Tibial artery (tissue), 4 donors: ENCODE data around the gene CORO1A.

Source experiments
- DNase-seq, 2 donors: peaks; one replicate each; pipeline ENCODE4 v3.0.0-alpha.2; 2019
- H3K27ac ChIP-seq, 2 donors: fragments of 200-600 bp; sonication (generic) in 1 of 2; 1 replicate in 1 of 2; 2 replicates in 1 of 2; pipeline ENCODE4 v1.5.1; 2018 to 2019; ENCODE audit warnings: mild to moderate bottlenecking in 1 of 2
- H3K27me3 ChIP-seq, 2 donors: fragments of 200-600 bp; sonication (generic) in 1 of 2; one replicate each; pipeline versions ENCODE4 v1.5.1 to v1.6.0; 2016 to 2019
- H3K36me3 ChIP-seq, 3 donors: fragments of 200-600 bp; sonication (generic) in 2 of 3; one replicate each; pipeline ENCODE4 v1.5.1; 2016 to 2019; ENCODE audit warnings: mild to moderate bottlenecking in 2 of 3
- H3K4me1 ChIP-seq, 4 donors: fragments of 200-600 bp; sonication (generic) in 2 of 4; 1 replicate in 3 of 4; 2 replicates in 1 of 4; pipeline ENCODE4 v1.5.1; 2016 to 2019
- H3K4me3 ChIP-seq, 2 donors: fragments of 200-600 bp; sonication (generic) in 1 of 2; 1 replicate in 1 of 2; 2 replicates in 1 of 2; pipeline ENCODE4 v1.5.1; 2018 to 2019; ENCODE audit warnings: mild to moderate bottlenecking in 2 of 2
- H3K9me3 ChIP-seq, 3 donors: fragments of 200-600 bp; sonication (generic) in 1 of 3; one replicate each; pipeline ENCODE4 v1.5.1; 2016 to 2019
- CTCF ChIP-seq, 2 experiments: fragments of 200-600 bp in 1 of 2; fragments of 450-650 bp in 1 of 2; IDR thresholded peaks; one replicate each; pipeline ENCODE4 v1.5.1; 2017 to 2019; ENCODE audit warnings: antibody characterized with exemption in 2 of 2, mild to moderate bottlenecking in 1 of 2, moderate library complexity in 1 of 2
- intact Hi-C: fragments of 100-400 bp; cut with DNase I; formaldehyde crosslinking; loops from one replicate; pipeline ENCODE4 v1.15.0; 2023; ENCODE audit warnings: low total_unique reads

Gene CORO1A

DNA sequence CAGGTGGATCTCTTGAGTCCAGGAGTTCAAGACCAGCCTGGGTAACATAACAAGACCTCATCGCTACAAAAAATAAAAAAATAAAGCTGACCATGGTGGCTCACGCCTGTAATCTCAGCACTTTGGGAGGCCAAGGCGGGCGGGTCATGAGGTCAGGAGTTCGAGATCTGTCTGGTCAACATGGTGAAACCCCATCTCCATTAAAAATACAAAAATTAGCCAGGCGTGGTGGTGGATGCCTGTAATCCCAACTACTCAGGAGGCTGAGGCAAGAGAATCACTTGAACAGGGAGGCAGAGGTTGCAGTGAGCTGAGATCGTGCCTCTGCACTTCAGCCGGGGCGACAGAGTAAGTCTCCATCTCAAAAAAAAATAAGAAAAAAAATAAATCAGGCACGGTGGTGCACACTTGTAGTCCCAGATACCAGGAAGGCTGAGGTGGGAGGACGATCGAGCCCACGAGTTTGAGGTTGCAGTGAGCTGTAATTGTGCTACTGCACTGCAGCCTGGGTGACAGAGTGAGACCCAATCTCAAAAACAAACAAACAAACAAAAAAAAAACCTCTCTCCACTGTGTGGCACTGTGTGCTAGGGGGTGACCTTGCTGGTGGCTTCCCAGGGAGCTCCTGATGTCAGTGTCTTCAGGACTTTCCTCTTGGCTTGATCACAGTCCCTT lies 40.6 kb upstream of the CORO1A start:
- Histone ChIP-seq H3K27ac (no peak overlapping the region), H3K4me1 (no peaks in the 10 kb centered on the region), H3K36me3 (no peaks in the 10 kb centered on the region), H3K9me3 (no peaks in the 10 kb centered on the region), H3K27me3 (peaks cover 0 to 2% of the 10 kb centered on the region in 2 donors), H3K4me3 (no peak overlapping the region)
- DNase-seq = no peak
- TF ChIP-seq CTCF (IDR thresholded peaks at IDR 0.05) = no peak
- intact Hi-C loops = no loop called here

- no peak overlapping the region for H3K27ac ChIP-seq
- no peaks in the 10 kb centered on the region for H3K4me1 ChIP-seq
- no peak overlapping the region for H3K4me3 ChIP-seq
- no peak for TF ChIP-seq CTCF (IDR thresholded peaks at IDR 0.05)
- H3K36me3 ChIP-seq = no peaks in the 10 kb centered on the region
- no peak for DNase-seq
- no peaks in the 10 kb centered on the region for H3K9me3 ChIP-seq
- intact Hi-C loops = no loop called here
- peaks cover 0 to 2% of the 10 kb centered on the region in 2 donors for H3K27me3 ChIP-seq
These were observed 40.1 kb upstream of the CORO1A start for GRCh38 chr16:30143347-30143702.

GRCh38 chr16:30144017-30144416 lies 39.4 kb upstream of the CORO1A start:
- intact Hi-C loops = no loop called here
- H3K4me3 ChIP-seq = no peak overlapping the region
- H3K27ac ChIP-seq = no peak overlapping the region
- H3K4me1 ChIP-seq = no peaks in the 10 kb centered on the region
- no peak for DNase-seq
- H3K27me3 ChIP-seq = no peaks in the 10 kb centered on the region
- H3K9me3 ChIP-seq = peaks cover 0 to 3% (median 0%) of the 10 kb centered on the region in 3 donors
- no peaks in the 10 kb centered on the region for H3K36me3 ChIP-seq
- no peak for TF ChIP-seq CTCF (IDR thresholded peaks at IDR 0.05)

DNA sequence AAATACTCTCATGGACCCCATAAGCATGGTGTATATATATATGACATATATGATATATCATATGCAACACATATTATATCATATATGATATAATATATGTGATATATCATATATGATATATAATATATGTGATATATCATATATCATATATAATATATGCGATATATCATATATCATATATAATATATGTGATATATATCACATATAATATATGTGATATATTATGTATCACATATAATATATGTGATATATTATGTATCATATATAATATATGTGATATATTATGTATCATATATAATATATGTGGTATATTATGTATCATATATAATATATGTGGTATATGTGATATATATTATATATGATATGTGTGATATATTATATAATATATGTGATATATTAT lies 38.5 kb upstream of the CORO1A start:
- intact Hi-C loops = no loop called here
- no peak for TF ChIP-seq CTCF (IDR thresholded peaks at IDR 0.05)
- Histone ChIP-seq H3K9me3 (peaks cover 0 to 7% (median 0%) of the 10 kb centered on the region in 3 donors), H3K27me3 (no peaks in the 10 kb centered on the region), H3K27ac (no peak overlapping the region), H3K4me3 (no peak overlapping the region), H3K4me1 (no peaks in the 10 kb centered on the region), H3K36me3 (no peaks in the 10 kb centered on the region)
- no peak for DNase-seq

DNA sequence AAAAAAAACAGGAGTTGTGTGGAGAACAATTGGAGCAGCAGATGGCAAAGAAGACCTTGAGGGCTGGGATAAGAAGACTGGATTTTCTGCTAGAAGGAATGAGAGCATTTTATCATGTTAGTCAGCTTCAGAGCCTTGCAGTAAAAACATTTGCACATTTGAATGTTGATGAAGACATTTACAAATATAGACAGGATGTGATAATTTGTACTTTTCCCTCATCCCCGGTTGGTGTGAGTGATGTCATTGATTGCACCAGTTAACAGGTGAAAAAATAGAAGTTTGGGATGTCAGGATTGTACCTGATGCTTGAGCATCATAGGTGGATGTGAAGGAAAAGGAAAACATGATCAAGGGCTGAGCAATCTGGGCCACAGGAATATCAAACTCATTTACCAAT lies 37.7 kb upstream of the CORO1A start:
- Histone ChIP-seq H3K27ac (no peak overlapping the region), H3K4me1 (no peaks in the 10 kb centered on the region), H3K4me3 (no peak overlapping the region), H3K9me3 (peaks cover 0 to 7% (median 0%) of the 10 kb centered on the region in 3 donors), H3K36me3 (no peaks in the 10 kb centered on the region), H3K27me3 (no peaks in the 10 kb centered on the region)
- no peak for DNase-seq
- intact Hi-C loops = no loop called here
- TF ChIP-seq CTCF (IDR thresholded peaks at IDR 0.05) = no peak
